Measurements from ENCODE around the gene CCDC186.

Gene CCDC186

GRCh38 chr10:114173921-114174694 is at the start of gene CCDC186:
Gene CCDC186 (minus strand): TSS chr10:114174203. CDS start chr10:114163268, 10,935 bp downstream.
- TF ChIP-seq, protein P1, sequence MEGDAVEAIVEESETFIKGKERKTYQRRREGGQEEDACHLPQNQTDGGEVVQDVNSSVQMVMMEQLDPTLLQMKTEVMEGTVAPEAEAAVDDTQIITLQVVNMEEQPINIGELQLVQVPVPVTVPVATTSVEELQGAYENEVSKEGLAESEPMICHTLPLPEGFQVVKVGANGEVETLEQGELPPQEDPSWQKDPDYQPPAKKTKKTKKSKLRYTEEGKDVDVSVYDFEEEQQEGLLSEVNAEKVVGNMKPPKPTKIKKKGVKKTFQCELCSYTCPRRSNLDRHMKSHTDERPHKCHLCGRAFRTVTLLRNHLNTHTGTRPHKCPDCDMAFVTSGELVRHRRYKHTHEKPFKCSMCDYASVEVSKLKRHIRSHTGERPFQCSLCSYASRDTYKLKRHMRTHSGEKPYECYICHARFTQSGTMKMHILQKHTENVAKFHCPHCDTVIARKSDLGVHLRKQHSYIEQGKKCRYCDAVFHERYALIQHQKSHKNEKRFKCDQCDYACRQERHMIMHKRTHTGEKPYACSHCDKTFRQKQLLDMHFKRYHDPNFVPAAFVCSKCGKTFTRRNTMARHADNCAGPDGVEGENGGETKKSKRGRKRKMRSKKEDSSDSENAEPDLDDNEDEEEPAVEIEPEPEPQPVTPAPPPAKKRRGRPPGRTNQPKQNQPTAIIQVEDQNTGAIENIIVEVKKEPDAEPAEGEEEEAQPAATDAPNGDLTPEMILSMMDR (IDR thresholded peaks at IDR 0.05): no peak
- Histone ChIP-seq H3K9ac (peak within 1 kb of the TSS; percentile 24), H3K4me2 (ENCODE audit: low read length) (peak within 1 kb of the TSS; percentile 93), H3K4me1 (peaks cover 4% of the 10 kb centered on the region), H3K9me3 (ENCODE audit: control insufficient read depth, low read length) (no peaks in the 10 kb centered on the region), H3K27me3 (ENCODE audit: control insufficient read depth, insufficient read depth, low read length) (no peaks in the 10 kb centered on the region), H3K36me3 (ENCODE audit: control insufficient read depth, insufficient read depth, low read length) (no peaks in the 10 kb centered on the region), H3K4me3 (ENCODE audit: low read depth, low read length) (peak within 1 kb of the TSS; percentile 72), H2AFZ (peak within 1 kb of the TSS; percentile 81), H3K79me2 (peaks cover 16% of the 10 kb centered on the region), H3K27ac (peak within 1 kb of the TSS; percentile 84)

DNA sequence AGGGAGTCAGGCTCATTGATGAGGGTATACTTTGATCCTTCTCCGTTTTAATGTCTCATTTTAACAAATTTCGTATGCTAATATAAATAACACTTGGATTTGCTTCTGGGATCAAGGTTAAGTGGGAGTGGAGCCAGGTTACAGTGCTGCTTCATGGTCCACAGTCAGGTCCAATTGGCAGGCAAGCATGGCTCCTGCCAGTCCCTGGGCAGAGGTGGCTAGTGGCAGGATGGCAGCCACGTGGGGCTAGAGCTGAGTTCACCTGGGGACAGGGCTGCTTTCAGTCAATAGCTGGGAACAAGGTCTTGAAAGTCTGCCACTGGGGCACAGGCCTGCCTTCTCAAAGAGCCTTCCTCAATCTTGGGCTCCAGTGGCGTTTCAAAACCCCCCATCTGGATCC is 49.1 kb upstream of the CCDC186 start:
- no peaks in the 10 kb centered on the region for H3K9me3 ChIP-seq (ENCODE audit: control insufficient read depth, low read length)
- no peaks in the 10 kb centered on the region for H3K79me2 ChIP-seq
- TF ChIP-seq, protein P1 (IDR thresholded peaks at IDR 0.05): no peak
- H3K36me3 ChIP-seq (ENCODE audit: control insufficient read depth, insufficient read depth, low read length): no peaks in the 10 kb centered on the region
- H3K4me2 ChIP-seq (ENCODE audit: low read length): no peak overlapping the region
- no peak overlapping the region for H3K9ac ChIP-seq
- H2AFZ ChIP-seq: no peak overlapping the region
- H3K27ac ChIP-seq: no peak overlapping the region
- no peaks in the 10 kb centered on the region for H3K4me1 ChIP-seq
- no peak overlapping the region for H3K4me3 ChIP-seq (ENCODE audit: low read depth, low read length)
- no peaks in the 10 kb centered on the region for H3K27me3 ChIP-seq (ENCODE audit: control insufficient read depth, insufficient read depth, low read length)

- H3K9ac ChIP-seq: no peak overlapping the region
- no peak overlapping the region for H3K27ac ChIP-seq
- no peaks in the 10 kb centered on the region for H3K4me1 ChIP-seq
- no peak overlapping the region for H3K4me3 ChIP-seq (ENCODE audit: low read depth, low read length)
- H3K79me2 ChIP-seq: no peaks in the 10 kb centered on the region
- H2AFZ ChIP-seq: no peak overlapping the region
- H3K9me3 ChIP-seq (ENCODE audit: control insufficient read depth, low read length): no peaks in the 10 kb centered on the region
- no peaks in the 10 kb centered on the region for H3K27me3 ChIP-seq (ENCODE audit: control insufficient read depth, insufficient read depth, low read length)
- H3K36me3 ChIP-seq (ENCODE audit: control insufficient read depth, insufficient read depth, low read length): no peaks in the 10 kb centered on the region
- TF ChIP-seq, protein P1 (IDR thresholded peaks at IDR 0.05): no peak
- H3K4me2 ChIP-seq (ENCODE audit: low read length): no peak overlapping the region
These were observed 47.2 kb upstream of the CCDC186 start for GRCh38 chr10:114221235-114221634.

DNA sequence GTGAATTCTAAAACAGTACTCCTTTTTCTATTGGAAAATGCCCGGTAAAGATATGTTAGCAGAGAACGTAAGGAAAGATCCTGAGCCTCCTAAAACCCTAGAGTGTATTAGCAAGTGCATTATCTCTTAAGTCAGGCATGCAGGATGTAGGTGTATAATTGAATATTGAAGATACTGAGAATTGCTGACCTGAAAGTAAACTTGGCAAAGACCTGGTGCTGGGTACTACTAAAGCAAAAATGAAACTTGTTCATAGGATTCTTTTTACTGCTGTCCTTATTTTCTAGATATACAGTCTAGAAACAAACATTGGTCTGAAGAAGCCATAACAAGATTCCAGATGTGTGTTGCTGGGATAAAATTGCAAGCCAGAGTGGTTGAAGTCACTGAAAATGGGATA is 46.3 kb upstream of the CCDC186 start:
- no peak overlapping the region for H3K4me3 ChIP-seq (ENCODE audit: low read depth, low read length)
- H3K27me3 ChIP-seq (ENCODE audit: control insufficient read depth, insufficient read depth, low read length): no peaks in the 10 kb centered on the region
- H3K4me2 ChIP-seq (ENCODE audit: low read length): no peak overlapping the region
- H2AFZ ChIP-seq: no peak overlapping the region
- no peak overlapping the region for H3K27ac ChIP-seq
- H3K4me1 ChIP-seq: no peaks in the 10 kb centered on the region
- H3K79me2 ChIP-seq: no peaks in the 10 kb centered on the region
- no peaks in the 10 kb centered on the region for H3K9me3 ChIP-seq (ENCODE audit: control insufficient read depth, low read length)
- no peaks in the 10 kb centered on the region for H3K36me3 ChIP-seq (ENCODE audit: control insufficient read depth, insufficient read depth, low read length)
- TF ChIP-seq, protein P1 (IDR thresholded peaks at IDR 0.05): no peak
- H3K9ac ChIP-seq: no peak overlapping the region

DNA sequence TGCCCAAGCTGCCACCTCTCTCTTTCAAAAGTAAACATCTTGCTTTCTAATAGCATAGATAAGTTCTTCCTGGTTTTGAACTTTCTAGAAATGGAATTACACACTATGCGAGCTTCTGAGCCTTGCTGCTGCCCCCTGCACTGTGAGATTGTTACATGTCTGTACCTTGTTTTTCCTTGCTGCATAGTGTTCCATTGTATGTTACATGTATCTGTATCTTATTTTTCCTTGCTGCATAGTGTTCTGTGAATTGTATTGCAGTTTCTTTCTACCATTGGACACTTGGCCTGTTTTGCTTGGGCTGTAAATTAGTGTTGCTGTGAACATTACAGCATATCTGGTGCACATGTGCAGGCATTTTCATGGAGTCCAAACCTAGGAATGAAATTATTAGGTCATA is 41.0 kb upstream of the CCDC186 start:
- Histone ChIP-seq H3K36me3 (ENCODE audit: control insufficient read depth, insufficient read depth, low read length) (no peaks in the 10 kb centered on the region), H3K9ac (no peak overlapping the region), H3K79me2 (no peaks in the 10 kb centered on the region), H3K4me1 (no peaks in the 10 kb centered on the region), H2AFZ (no peak overlapping the region), H3K4me2 (ENCODE audit: low read length) (no peak overlapping the region), H3K9me3 (ENCODE audit: control insufficient read depth, low read length) (no peaks in the 10 kb centered on the region), H3K27ac (no peak overlapping the region), H3K4me3 (ENCODE audit: low read depth, low read length) (no peak overlapping the region), H3K27me3 (ENCODE audit: control insufficient read depth, insufficient read depth, low read length) (no peaks in the 10 kb centered on the region)
- TF ChIP-seq, protein P1 (IDR thresholded peaks at IDR 0.05): no peak

All from parathyroid adenoma (tissue), 2 donors.